Measurements from ENCODE around the gene RNF168. TPM values are rescaled to one million over a fixed set of nuclear protein-coding genes. Genes with fewer than 3 reads are reported as not detected.
A peak's percentile ranks its signal among the peaks of the same experiment; 100 is the strongest.
"Not testable (repeated sequence)": the region's sequence is repeated elsewhere in the genome, so short reads cannot be mapped to it uniquely, and the experiment has no call there.

The RNF168 gene
- total RNA-seq, 2 experiments from 2014 or later, result 26.1 to 27.4 TPM

GRCh38 chr3:196514913-196515621, 11.5 kb upstream of the RNF168 start, which contains the start of gene SMCO1:
Gene SMCO1 (minus strand): TSS chr3:196515346. CDS start chr3:196515209, 137 bp downstream.
- H3K27ac ChIP-seq (ENCODE audit: low read depth in 1 of 2, low read length in 2 of 2), result no peak within 1 kb of the TSS
- no peak within 1 kb of the TSS for H3K4me3 ChIP-seq (ENCODE audit: low read length)
- peaks cover 7% of the 10 kb centered on the region for H3K36me3 Mint-ChIP-seq (ENCODE audit: low read depth)
- H3K27me3 Mint-ChIP-seq, result peaks cover 4% of the 10 kb centered on the region
- H3K9me3 ChIP-seq (ENCODE audit: control insufficient read depth in 1 of 2, insufficient read depth in 1 of 2, low read length in 2 of 2), result peaks cover 21 to 36% of the 10 kb centered on the region in 2 experiments
- H3K27ac Mint-ChIP-seq, result no peak within 1 kb of the TSS
- H3K4me1 ChIP-seq (ENCODE audit: insufficient read depth, low read length), result no peaks in the 10 kb centered on the region
- no peak for DNase-seq
- no peaks in the 10 kb centered on the region for H3K36me3 ChIP-seq (ENCODE audit: insufficient read depth, low read length)
- ATAC-seq (ENCODE audit: poor library complexity), result no peak
- no peaks in the 10 kb centered on the region for H3K4me1 Mint-ChIP-seq (ENCODE audit: low read depth)
- TF ChIP-seq, protein P1, sequence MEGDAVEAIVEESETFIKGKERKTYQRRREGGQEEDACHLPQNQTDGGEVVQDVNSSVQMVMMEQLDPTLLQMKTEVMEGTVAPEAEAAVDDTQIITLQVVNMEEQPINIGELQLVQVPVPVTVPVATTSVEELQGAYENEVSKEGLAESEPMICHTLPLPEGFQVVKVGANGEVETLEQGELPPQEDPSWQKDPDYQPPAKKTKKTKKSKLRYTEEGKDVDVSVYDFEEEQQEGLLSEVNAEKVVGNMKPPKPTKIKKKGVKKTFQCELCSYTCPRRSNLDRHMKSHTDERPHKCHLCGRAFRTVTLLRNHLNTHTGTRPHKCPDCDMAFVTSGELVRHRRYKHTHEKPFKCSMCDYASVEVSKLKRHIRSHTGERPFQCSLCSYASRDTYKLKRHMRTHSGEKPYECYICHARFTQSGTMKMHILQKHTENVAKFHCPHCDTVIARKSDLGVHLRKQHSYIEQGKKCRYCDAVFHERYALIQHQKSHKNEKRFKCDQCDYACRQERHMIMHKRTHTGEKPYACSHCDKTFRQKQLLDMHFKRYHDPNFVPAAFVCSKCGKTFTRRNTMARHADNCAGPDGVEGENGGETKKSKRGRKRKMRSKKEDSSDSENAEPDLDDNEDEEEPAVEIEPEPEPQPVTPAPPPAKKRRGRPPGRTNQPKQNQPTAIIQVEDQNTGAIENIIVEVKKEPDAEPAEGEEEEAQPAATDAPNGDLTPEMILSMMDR (IDR thresholded peaks at IDR 0.05), result no peak
- intact Hi-C loops (cut with DNase I, micrococcal nuclease), result no loop called here
- no peaks in the 10 kb centered on the region for H3K27me3 ChIP-seq (ENCODE audit: control insufficient read depth in 1 of 2, insufficient read depth in 2 of 2, low read length in 2 of 2)
- no peak within 1 kb of the TSS for H3K4me3 Mint-ChIP-seq
- ChIA-PET CTCF (interaction anchor here (1.2 kb wide), 1 partner anchor 29 kb away, joined by 3 read pairs; no protein-coding TSS in a partner anchor), POLR2A (no interaction called here)
- H3K9me3 Mint-ChIP-seq, result peaks cover 6% of the 10 kb centered on the region

DNA sequence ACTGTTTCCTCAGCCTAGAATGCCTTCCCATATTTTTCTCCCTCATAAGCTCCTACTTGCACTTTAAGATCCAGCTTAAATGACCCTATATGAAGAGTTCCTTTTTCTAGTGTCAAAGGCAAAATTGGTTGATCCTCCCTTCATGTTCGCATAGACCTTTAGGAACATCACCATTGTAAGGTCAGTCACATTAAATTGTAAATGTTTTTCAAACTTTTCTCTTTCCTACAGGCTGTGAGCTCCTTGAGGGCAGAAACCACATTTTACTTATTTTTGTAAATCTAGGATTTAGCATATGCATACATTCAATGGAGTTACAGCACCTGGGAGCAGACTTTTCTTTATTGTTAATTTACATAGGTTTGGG, 10.8 kb upstream of the RNF168 start:
- Mint-ChIP-seq H3K27me3 (peaks cover 4% of the 10 kb centered on the region), H3K36me3 (ENCODE audit: low read depth) (peaks cover 7% of the 10 kb centered on the region), H3K4me1 (ENCODE audit: low read depth) (no peaks in the 10 kb centered on the region), H3K27ac (no peak overlapping the region), H3K4me3 (no peak overlapping the region), H3K9me3 (peaks cover 4% of the 10 kb centered on the region)
- DNase-seq (no peak), ATAC-seq (ENCODE audit: poor library complexity) (no peak)
- Histone ChIP-seq H3K27ac (ENCODE audit: low read depth in 1 of 2, low read length in 2 of 2) (no peak overlapping the region), H3K9me3 (ENCODE audit: control insufficient read depth in 1 of 2, insufficient read depth in 1 of 2, low read length in 2 of 2) (peaks cover 14 to 29% of the 10 kb centered on the region in 2 experiments), H3K36me3 (ENCODE audit: insufficient read depth, low read length) (no peaks in the 10 kb centered on the region), H3K4me3 (ENCODE audit: low read length) (no peak overlapping the region), H3K4me1 (ENCODE audit: insufficient read depth, low read length) (no peaks in the 10 kb centered on the region), H3K27me3 (ENCODE audit: control insufficient read depth in 1 of 2, insufficient read depth in 2 of 2, low read length in 2 of 2) (no peaks in the 10 kb centered on the region)
- intact Hi-C loops (cut with DNase I, micrococcal nuclease), result no loop called here
- TF ChIP-seq, protein P1 (IDR thresholded peaks at IDR 0.05), result no peak
- POLR2A ChIA-PET, result no interaction called here
- CTCF ChIA-PET, result interaction anchor here (0.6 to 1.2 kb wide), 3 partner anchors 14 to 175 kb away, joined by 3 to 5 read pairs (median 3); no protein-coding TSS in a partner anchor

DNA sequence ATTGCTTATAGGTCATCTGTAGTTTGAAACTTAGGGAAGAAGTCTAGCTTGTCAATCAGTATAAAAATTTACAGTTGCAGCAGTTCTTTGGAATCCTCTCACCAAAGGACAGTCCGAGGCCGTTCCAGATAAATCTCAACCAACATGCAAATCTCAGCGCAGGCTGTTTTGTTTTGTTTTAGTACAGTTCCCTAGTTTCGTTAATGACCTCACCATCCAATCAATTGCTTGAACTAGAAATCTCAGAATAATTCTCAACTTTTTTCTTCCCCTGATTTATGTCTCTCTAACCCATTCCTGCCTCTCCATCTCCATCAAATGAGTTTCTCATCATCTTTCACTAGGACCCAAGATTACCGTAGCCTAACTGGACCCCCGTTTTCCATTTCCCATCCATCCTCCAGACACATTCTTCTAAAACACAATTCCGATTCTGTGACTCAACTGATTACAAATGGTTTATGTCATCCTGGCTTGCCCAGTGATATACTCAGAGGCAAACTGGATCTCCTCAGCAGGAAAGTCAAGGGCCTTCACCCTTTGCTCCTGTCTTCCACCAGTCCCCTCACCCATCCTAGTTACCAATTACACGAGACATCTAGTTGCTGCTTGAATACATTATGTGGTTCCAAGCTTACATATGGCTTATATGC, 10.3 kb upstream of the RNF168 start:
- Mint-ChIP-seq H3K4me3 (no peak overlapping the region), H3K27ac (no peak overlapping the region), H3K9me3 (peaks cover 3% of the 10 kb centered on the region), H3K36me3 (ENCODE audit: low read depth) (peaks cover 7% of the 10 kb centered on the region), H3K4me1 (ENCODE audit: low read depth) (no peaks in the 10 kb centered on the region), H3K27me3 (peaks cover 4% of the 10 kb centered on the region)
- intact Hi-C loops (cut with DNase I, micrococcal nuclease), result no loop called here
- POLR2A ChIA-PET, result no interaction called here
- no peak overlapping the region for H3K4me3 ChIP-seq (ENCODE audit: low read length)
- ATAC-seq (ENCODE audit: poor library complexity), result no peak
- H3K9me3 ChIP-seq (ENCODE audit: control insufficient read depth in 1 of 2, insufficient read depth in 1 of 2, low read length in 2 of 2), result peaks cover 9 to 24% of the 10 kb centered on the region in 2 experiments
- no peaks in the 10 kb centered on the region for H3K36me3 ChIP-seq (ENCODE audit: insufficient read depth, low read length)
- TF ChIP-seq, protein P1 (IDR thresholded peaks at IDR 0.05), result no peak
- CTCF ChIA-PET, result interaction anchor here (0.5 to 1.2 kb wide), 4 partner anchors 15 to 175 kb away, joined by 3 to 5 read pairs (median 3); no protein-coding TSS in a partner anchor
- no peaks in the 10 kb centered on the region for H3K27me3 ChIP-seq (ENCODE audit: control insufficient read depth in 1 of 2, insufficient read depth in 2 of 2, low read length in 2 of 2)
- no peak overlapping the region for H3K27ac ChIP-seq (ENCODE audit: low read depth in 1 of 2, low read length in 2 of 2)
- H3K4me1 ChIP-seq (ENCODE audit: insufficient read depth, low read length), result no peaks in the 10 kb centered on the region
- no peak for DNase-seq

DNA sequence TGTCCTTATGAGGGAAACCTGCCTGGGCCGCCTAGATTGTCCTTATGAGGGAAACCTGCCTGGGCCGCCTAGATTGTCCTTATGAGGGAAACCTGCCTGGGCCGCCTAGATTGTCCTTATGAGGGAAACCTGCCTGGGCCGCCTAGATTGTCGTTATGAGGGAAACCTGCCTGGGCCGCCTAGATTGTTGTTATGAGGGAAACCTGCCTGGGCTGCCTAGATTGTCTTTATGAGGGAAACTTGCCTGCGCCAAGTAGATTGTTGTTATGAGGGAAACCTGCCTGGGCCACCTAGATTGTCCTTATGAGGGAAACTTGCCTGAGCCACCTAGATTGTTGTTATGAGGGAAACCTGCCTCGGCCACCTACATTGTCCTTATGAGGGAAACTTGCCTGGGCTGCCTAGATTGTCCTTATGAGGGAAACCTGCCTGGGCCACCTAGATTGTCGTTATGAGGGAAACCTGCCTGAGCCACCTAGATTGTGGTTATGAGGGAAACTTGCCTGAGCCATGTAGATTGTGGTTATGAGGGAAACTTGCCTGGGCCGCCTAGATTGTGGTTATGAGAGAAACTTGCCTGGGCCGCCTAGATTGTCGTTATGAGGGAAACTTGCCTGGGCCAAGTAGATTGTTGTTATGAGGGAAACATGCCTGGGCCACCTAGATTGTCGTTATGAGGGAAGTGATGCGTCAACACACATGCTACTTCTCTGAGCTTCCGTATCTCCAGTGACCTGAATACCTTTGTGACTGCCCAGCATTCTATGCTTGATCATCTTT, 8.3 kb upstream of the RNF168 start:
- H3K4me3 ChIP-seq (ENCODE audit: low read length); H3K27ac ChIP-seq (ENCODE audit: low read depth in 1 of 2, low read length in 2 of 2); H3K27ac Mint-ChIP-seq; H3K27me3 ChIP-seq (ENCODE audit: control insufficient read depth in 1 of 2, insufficient read depth in 2 of 2, low read length in 2 of 2); POLR2A ChIA-PET; H3K27me3 Mint-ChIP-seq; intact Hi-C loops (cut with DNase I, micrococcal nuclease); H3K4me1 Mint-ChIP-seq (ENCODE audit: low read depth); H3K9me3 Mint-ChIP-seq; H3K9me3 ChIP-seq (ENCODE audit: control insufficient read depth in 1 of 2, insufficient read depth in 1 of 2, low read length in 2 of 2); H3K36me3 ChIP-seq (ENCODE audit: insufficient read depth, low read length); H3K4me3 Mint-ChIP-seq; ATAC-seq (ENCODE audit: poor library complexity); H3K36me3 Mint-ChIP-seq (ENCODE audit: low read depth); H3K4me1 ChIP-seq (ENCODE audit: insufficient read depth, low read length): not testable (repeated sequence)
- CTCF ChIA-PET, result interaction anchor here (0.7 kb wide), 1 partner anchor 271 kb away, joined by 4 read pairs; no protein-coding TSS in a partner anchor
- peak in 2 of 14 experiments; percentile 36 to 55 for DNase-seq

Data from CD4-positive, alpha-beta T cell (primary cell).